Measurements from ENCODE around the gene CROCC. TPM values are rescaled to one million over a fixed set of nuclear protein-coding genes. Genes with fewer than 3 reads are reported as not detected.
"Not testable (repeated sequence)": the region's sequence is repeated elsewhere in the genome, so short reads cannot be mapped to it uniquely, and the experiment has no call there.

Gene CROCC
- polyA plus RNA-seq, 1 donor, result 38.8 TPM

- not testable (repeated sequence) for DNase-seq
These were observed 17.9 kb downstream of the CROCC start for GRCh38 chr1:16939386-16940180.

GRCh38 chr1:16944038-16944437, 22.3 kb downstream of the CROCC start:
- DNase-seq, result no peak

- DNase-seq, result not testable (repeated sequence)
These were observed 23.8 kb downstream of the CROCC start for GRCh38 chr1:16945512-16945911.

GRCh38 chr1:16946185-16946584, 24.5 kb downstream of the CROCC start:
- not testable (repeated sequence) for DNase-seq

- DNase-seq, result no peak
These were observed 24.9 kb downstream of the CROCC start for GRCh38 chr1:16946646-16947045.

GRCh38 chr1:16948282-16948891, 26.7 kb downstream of the CROCC start:
- not testable (repeated sequence) for DNase-seq

GRCh38 chr1:16949026-16949425, 27.3 kb downstream of the CROCC start:
- not testable (repeated sequence) for DNase-seq

- not testable (repeated sequence) for DNase-seq
These were observed 30.6 kb downstream of the CROCC start for GRCh38 chr1:16952376-16952775.

- no peak for DNase-seq
These were observed 32.8 kb downstream of the CROCC start for GRCh38 chr1:16954579-16954978.

- DNase-seq, result no peak
These were observed 33.5 kb downstream of the CROCC start for GRCh38 chr1:16955186-16955585.

- DNase-seq, result no peak
These were observed 35.0 kb downstream of the CROCC start for GRCh38 chr1:16956775-16957174.

GRCh38 chr1:16957731-16958130, 36.0 kb downstream of the CROCC start:
- no peak for DNase-seq

GRCh38 chr1:16958475-16958874, 36.7 kb downstream of the CROCC start:
- DNase-seq, result no peak

- DNase-seq, result peak; percentile 83
These were observed 39.0 kb downstream of the CROCC start for GRCh38 chr1:16960560-16961296.

- DNase-seq, result no peak
These were observed 39.8 kb downstream of the CROCC start for GRCh38 chr1:16961297-16962133.

- DNase-seq, result not testable (repeated sequence)
These were observed 42.4 kb downstream of the CROCC start for GRCh38 chr1:16964169-16964568.

GRCh38 chr1:16965486-16966067, 43.8 kb downstream of the CROCC start:
- DNase-seq, result no peak

GRCh38 chr1:16966282-16966681, 44.6 kb downstream of the CROCC start:
- DNase-seq, result no peak

GRCh38 chr1:16967095-16967575, 45.4 kb downstream of the CROCC start:
- DNase-seq, result peak; percentile 65

GRCh38 chr1:16967962-16968361, 46.2 kb downstream of the CROCC start:
- DNase-seq, result no peak

GRCh38 chr1:16968372-16968771, 46.6 kb downstream of the CROCC start:
- no peak for DNase-seq

- no peak for DNase-seq
These were observed 47.4 kb downstream of the CROCC start for GRCh38 chr1:16969057-16969611.

All from hindlimb muscle (tissue), 1 donor.